WERI-Rb-1 (cell line): Measurements from ENCODE around the gene OR6C2.
"Not testable (repeated sequence)": the region's sequence is repeated elsewhere in the genome, so short reads cannot be mapped to it uniquely, and the experiment has no call there.

ENCODE experiments used
- DNase-seq: peaks from one replicate; pipeline ENCODE4 v3.0.0-alpha.2; 2020
- H3K27ac ChIP-seq: fragments of 250-450 bp; sonication (Bioruptor Pico); 2 replicates; pipeline ENCODE4 v1.5.1; 2020; ENCODE audit warnings: mild to moderate bottlenecking, moderate library complexity
- H3K27me3 ChIP-seq: fragments of 250-450 bp; sonication (Bioruptor Pico); 2 replicates; pipeline ENCODE4 v1.5.1; 2021; ENCODE audit warnings: mild to moderate bottlenecking, low read depth, moderate library complexity; ENCODE audit not compliant: insufficient read depth, severe bottlenecking
- H3K36me3 ChIP-seq: fragments of 250-450 bp; sonication (Bioruptor Pico); 2 replicates; pipeline ENCODE4 v1.5.1; 2020; ENCODE audit warnings: mild to moderate bottlenecking, moderate library complexity
- H3K4me3 ChIP-seq: 2 replicates; pipeline ENCODE4 v1.5.1; 2011; ENCODE audit warnings: low read depth, mild to moderate bottlenecking, control low read depth, low read length
- H3K9me3 ChIP-seq: fragments of 250-450 bp; sonication (Bioruptor Pico); 2 replicates; pipeline ENCODE4 v1.5.1; 2021; ENCODE audit warnings: mild to moderate bottlenecking, moderate library complexity; ENCODE audit not compliant: severe bottlenecking
- CTCF ChIP-seq: IDR thresholded peaks from 2 replicates; pipeline ENCODE4 v1.5.1; 2011; ENCODE audit warnings: low read depth, mild to moderate bottlenecking, control low read depth, inconsistent platforms, low read length

The OR6C2 gene

GRCh38 chr12:55472264-55472663 is 28.4 kb downstream of the OR6C2 start:
- DNase-seq = no peak
- Histone ChIP-seq H3K36me3 (no peaks in the 10 kb centered on the region), H3K9me3 (no peaks in the 10 kb centered on the region), H3K27me3 (peaks cover 19% of the 10 kb centered on the region), H3K27ac (no peak overlapping the region), H3K4me3 (no peak overlapping the region)
- no peak for TF ChIP-seq CTCF

GRCh38 chr12:55479136-55479535 is 35.3 kb downstream of the OR6C2 start:
- not testable (repeated sequence) for H3K36me3 ChIP-seq, H3K9me3 ChIP-seq, H3K27me3 ChIP-seq, H3K27ac ChIP-seq, DNase-seq, H3K4me3 ChIP-seq

GRCh38 chr12:55484284-55484683 is 40.4 kb downstream of the OR6C2 start:
- H3K36me3 ChIP-seq, H3K9me3 ChIP-seq, DNase-seq, H3K4me3 ChIP-seq, H3K27ac ChIP-seq, H3K27me3 ChIP-seq: not testable (repeated sequence)

- H3K27ac ChIP-seq = no peak within 1 kb of the TSS
- no peaks in the 10 kb centered on the region for H3K9me3 ChIP-seq
- DNase-seq = no peak
Measured at GRCh38 chr12:55492078-55492477, 48.2 kb downstream of the OR6C2 start, which contains the start of gene OR6C68. TSS of gene OR6C68 (plus strand) at chr12:55492378. CDS start at chr12:55492378, 0 bp downstream.

GRCh38 chr12:55495490-55495889 is 51.6 kb downstream of the OR6C2 start:
- Histone ChIP-seq H3K36me3 (no peaks in the 10 kb centered on the region), H3K27ac (no peak overlapping the region), H3K9me3 (no peaks in the 10 kb centered on the region), H3K27me3 (peaks cover 14% of the 10 kb centered on the region), H3K4me3 (no peak overlapping the region)
- no peak for TF ChIP-seq CTCF
- DNase-seq = no peak

More at GRCh38 chr12:55492078-55492477, 48.2 kb downstream of the OR6C2 start, which contains the start of gene OR6C68:
- no peak within 1 kb of the TSS for H3K4me3 ChIP-seq
- no peak for TF ChIP-seq CTCF
- H3K27me3 ChIP-seq = peaks cover 14% of the 10 kb centered on the region
- no peaks in the 10 kb centered on the region for H3K36me3 ChIP-seq

- DNase-seq = no peak
- Histone ChIP-seq H3K27ac (no peak overlapping the region), H3K36me3 (no peaks in the 10 kb centered on the region), H3K4me3 (no peak overlapping the region), H3K27me3 (peaks cover 15% of the 10 kb centered on the region), H3K9me3 (no peaks in the 10 kb centered on the region)
- no peak for TF ChIP-seq CTCF
Measured at GRCh38 chr12:55499231-55499630, 55.4 kb downstream of the OR6C2 start.

- Histone ChIP-seq H3K27ac (no peak overlapping the region), H3K4me3 (no peak overlapping the region), H3K9me3 (peaks cover under 1% of the 10 kb centered on the region), H3K27me3 (peaks cover 15% of the 10 kb centered on the region), H3K36me3 (no peaks in the 10 kb centered on the region)
- TF ChIP-seq CTCF = no peak
- no peak for DNase-seq
Measured at GRCh38 chr12:55499810-55500252, 56.0 kb downstream of the OR6C2 start.
